ENCODE results near the gene FOXC1.

- TF ChIP-seq CTCF (IDR thresholded peaks at IDR 0.05; ENCODE audit: poor library complexity) (no peak), EZH2 (IDR thresholded peaks at IDR 0.05; ENCODE audit: borderline replicate concordance) (no peak), EZH2phosphoT487 (IDR thresholded peaks at IDR 0.05; ENCODE audit: low read depth, severe bottlenecking, unreplicated experiment) (no peak)
Measured at GRCh38 chr6:1613346-1613687, 3.6 kb downstream of the FOXC1 start.

Measured in hepatocyte (in vitro differentiated cells).